HG03432 (cell line): ENCODE results near the gene GREB1L.

Source experiments
- ATAC-seq: cut with Tn5 transposase; IDR thresholded peaks from one replicate; pipeline ENCODE4 v1.9.1; 2021; ENCODE audit warnings: mild to moderate bottlenecking, moderate library complexity; ENCODE audit not compliant: unreplicated experiment

The GREB1L gene

DNA sequence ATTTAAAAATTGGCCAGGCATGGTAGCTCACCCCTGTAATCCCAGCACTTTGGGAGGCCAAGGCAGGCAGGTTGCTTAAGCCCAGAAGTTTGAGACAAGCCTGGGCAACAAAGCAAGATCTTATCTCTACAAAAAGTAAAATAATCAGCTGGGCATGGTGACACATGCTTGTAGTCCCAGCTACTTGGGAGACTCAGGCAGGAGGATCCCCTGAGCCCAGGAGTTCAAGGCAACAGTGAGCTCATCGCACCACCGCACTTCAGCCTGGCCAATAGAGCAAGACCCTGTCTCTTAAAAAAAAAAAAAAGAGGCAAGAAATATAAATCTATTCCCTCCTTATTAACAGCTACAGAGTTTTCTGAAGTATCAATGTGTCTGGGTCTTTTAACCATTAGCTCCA, 306.6 kb downstream of the GREB1L start:
- ATAC-seq = no peak

- ATAC-seq = no peak
These were observed 308.5 kb downstream of the GREB1L start for GRCh38 chr18:21550510-21550970.

GRCh38 chr18:21557607-21558253, 315.7 kb downstream of the GREB1L start:
- ATAC-seq = no peak

DNA sequence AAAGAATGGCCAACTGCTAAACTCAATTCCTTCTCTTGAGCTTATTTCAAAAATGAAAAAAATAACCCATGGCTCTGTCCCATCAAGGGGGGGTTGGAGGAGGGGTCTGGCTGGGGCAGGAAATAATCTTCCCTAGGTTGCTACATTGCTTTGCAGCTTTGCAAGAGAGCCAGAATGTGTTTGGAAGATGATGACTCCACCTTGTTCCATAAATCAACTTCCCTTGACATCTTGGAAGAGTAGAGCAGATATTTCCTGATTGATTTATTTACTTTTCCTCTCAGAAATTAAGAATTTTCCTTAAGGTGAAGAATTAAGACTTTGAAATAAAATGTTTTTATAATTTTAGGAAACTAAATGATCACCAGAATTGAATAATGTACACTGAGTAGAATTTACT, 317.2 kb downstream of the GREB1L start:
- ATAC-seq = no peak

DNA sequence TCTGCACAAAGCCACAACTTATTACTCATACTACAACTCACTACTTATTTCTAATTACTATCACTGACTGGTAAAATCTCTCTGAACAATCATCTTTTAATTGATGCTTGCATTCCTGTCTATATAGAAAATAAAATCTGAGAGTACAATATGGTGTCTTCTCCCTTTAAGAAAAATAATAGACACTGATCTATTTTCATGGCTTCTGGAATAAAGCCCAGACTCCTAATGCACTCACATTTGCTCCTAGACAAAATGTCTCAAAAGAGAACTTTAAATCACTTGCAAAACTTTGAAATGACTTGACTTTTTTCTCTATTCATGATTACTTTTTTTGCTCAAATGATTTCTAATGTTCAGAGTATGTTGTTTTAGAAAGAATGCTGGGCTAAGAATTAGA, 329.7 kb downstream of the GREB1L start:
- ATAC-seq = no peak
